Neural crest cell (in vitro differentiated cells): ENCODE measurements around the gene KRT24. TPM values are rescaled to one million over a fixed set of nuclear protein-coding genes. Genes with fewer than 3 reads are reported as not detected.

Experiments used
- DNase-seq: peaks from one replicate; pipeline ENCODE4 v3.0.0; 2021; ENCODE audit warnings: low read depth, mixed read lengths, low spot score
- H3K27ac Mint-ChIP-seq: one replicate; pipeline ENCODE4 v1.8.0; 2021; ENCODE audit warnings: mild to moderate bottlenecking, mixed read lengths; ENCODE audit not compliant: unreplicated experiment
- H3K27me3 Mint-ChIP-seq: 2 replicates; pipeline ENCODE4 v1.8.0; 2021; ENCODE audit warnings: low read depth, mild to moderate bottlenecking, mixed read lengths
- H3K36me3 Mint-ChIP-seq: 2 replicates; pipeline ENCODE4 v1.8.0; 2021; ENCODE audit warnings: low read depth, mild to moderate bottlenecking, mixed read lengths
- H3K4me1 Mint-ChIP-seq: 2 replicates; pipeline ENCODE4 v1.8.0; 2021; ENCODE audit warnings: mixed read lengths
- H3K4me3 Mint-ChIP-seq: one replicate; pipeline ENCODE4 v1.8.0; 2021; ENCODE audit warnings: mild to moderate bottlenecking, mixed read lengths
- H3K9me3 Mint-ChIP-seq: 2 replicates; pipeline ENCODE4 v1.8.0; 2021; ENCODE audit warnings: mixed read lengths
- total RNA-seq: library from RNA; stranded (reverse); gene quantifications from 2 replicates; pipeline ENCODE4 v1.2.1, GENCODE V29; 2021
- TF ChIP-seq, protein P1 (sequence below): fragments of 200-600 bp; sonication (generic); conservative IDR thresholded peaks from 2 replicates; pipeline ENCODE4 v1.5.0; 2021; ENCODE audit warnings: antibody characterized with exemption, mild to moderate bottlenecking

Gene KRT24
- total RNA-seq, 1 donor from 2014 or later, result not detected

DNA sequence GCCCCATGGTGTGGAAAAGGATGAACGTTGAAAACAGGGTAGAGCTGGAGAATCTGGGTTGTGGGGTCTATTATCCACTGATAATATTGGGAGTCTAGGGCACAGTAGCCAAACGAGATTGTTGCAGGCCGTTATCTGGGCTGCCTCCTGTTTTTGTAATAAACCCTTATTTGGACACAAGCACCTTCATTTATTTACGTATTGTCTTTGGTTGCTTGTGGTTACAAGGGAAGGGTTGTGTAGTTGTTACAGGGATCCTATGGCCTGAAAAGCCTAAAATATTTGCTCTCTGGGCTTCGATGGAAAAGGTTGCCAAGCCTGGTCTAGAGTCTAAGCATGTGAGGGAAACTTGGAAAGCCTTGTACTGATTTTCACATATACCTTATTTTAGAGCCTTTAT lies 51.6 kb downstream of the KRT24 start:
- no peak overlapping the region for H3K27ac Mint-ChIP-seq
- H3K9me3 Mint-ChIP-seq, result no peaks in the 10 kb centered on the region
- TF ChIP-seq, protein P1, sequence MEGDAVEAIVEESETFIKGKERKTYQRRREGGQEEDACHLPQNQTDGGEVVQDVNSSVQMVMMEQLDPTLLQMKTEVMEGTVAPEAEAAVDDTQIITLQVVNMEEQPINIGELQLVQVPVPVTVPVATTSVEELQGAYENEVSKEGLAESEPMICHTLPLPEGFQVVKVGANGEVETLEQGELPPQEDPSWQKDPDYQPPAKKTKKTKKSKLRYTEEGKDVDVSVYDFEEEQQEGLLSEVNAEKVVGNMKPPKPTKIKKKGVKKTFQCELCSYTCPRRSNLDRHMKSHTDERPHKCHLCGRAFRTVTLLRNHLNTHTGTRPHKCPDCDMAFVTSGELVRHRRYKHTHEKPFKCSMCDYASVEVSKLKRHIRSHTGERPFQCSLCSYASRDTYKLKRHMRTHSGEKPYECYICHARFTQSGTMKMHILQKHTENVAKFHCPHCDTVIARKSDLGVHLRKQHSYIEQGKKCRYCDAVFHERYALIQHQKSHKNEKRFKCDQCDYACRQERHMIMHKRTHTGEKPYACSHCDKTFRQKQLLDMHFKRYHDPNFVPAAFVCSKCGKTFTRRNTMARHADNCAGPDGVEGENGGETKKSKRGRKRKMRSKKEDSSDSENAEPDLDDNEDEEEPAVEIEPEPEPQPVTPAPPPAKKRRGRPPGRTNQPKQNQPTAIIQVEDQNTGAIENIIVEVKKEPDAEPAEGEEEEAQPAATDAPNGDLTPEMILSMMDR, result no peak

DNA sequence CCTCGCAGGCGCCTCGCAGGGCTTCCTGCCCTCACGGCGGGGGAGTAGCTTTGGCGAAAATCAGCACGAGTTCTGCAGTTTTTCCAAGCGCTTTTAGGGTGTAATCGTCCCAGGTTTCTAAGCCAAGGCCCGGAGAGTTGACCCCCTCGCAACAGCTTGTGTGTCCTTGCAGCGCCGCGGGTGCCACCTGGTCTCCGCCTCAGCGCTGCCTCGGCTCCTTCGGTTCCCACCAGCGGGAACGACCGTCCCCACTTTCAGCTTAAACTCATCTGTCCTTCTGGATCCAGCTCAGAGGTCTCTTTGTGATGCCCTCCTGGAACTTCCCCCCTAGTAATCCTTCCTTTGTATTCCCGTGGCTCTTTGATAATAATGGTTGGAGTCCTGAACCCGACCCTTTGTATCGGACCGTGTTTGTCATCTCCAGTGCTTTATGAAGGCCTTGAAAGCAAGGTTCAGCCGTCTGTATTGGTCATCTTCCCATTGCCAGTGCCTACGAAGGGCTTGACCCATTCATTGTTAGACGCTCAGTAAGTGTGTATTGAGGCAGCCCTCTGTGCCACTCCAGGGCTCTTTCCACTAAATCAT lies 55.1 kb downstream of the KRT24 start:
- peak; percentile 10 for DNase-seq
- no peaks in the 10 kb centered on the region for H3K27me3 Mint-ChIP-seq

More for the DNA sequence above, 51.6 kb downstream of the KRT24 start:
- no peaks in the 10 kb centered on the region for H3K36me3 Mint-ChIP-seq
- DNase-seq, result no peak
- H3K27me3 Mint-ChIP-seq, result peaks cover 7% of the 10 kb centered on the region
- peaks cover 13% of the 10 kb centered on the region for H3K4me1 Mint-ChIP-seq
- peak overlapping the region; percentile 3 for H3K4me3 Mint-ChIP-seq

More for the DNA sequence above, 55.1 kb downstream of the KRT24 start:
- Mint-ChIP-seq H3K4me3 (peak overlapping the region; percentile 91), H3K9me3 (no peaks in the 10 kb centered on the region), H3K36me3 (peaks cover 5% of the 10 kb centered on the region), H3K4me1 (peaks cover 40% of the 10 kb centered on the region), H3K27ac (peak overlapping the region; percentile 99)
- TF ChIP-seq, protein P1, result no peak

Other genes starting within 250 kb of the KRT24 start
- gene TNS4, start 202.1 kb downstream of the KRT24 start, total RNA-seq, result not detected in 2 replicates
- 0.32 and 0.33 TPM in 2 replicates for gene CCR7, start 138.3 kb downstream of the KRT24 start, total RNA-seq
- gene SMARCE1, start 55.9 kb downstream of the KRT24 start, total RNA-seq, result 205 and 240 TPM in 2 replicates
- gene KRT222, start 38.6 kb downstream of the KRT24 start, total RNA-seq, result 0.23 TPM in 1 of 2 replicates, not detected in the other
- not detected in 2 replicates for gene KRT25, start 51.6 kb upstream of the KRT24 start, total RNA-seq
- not detected in 2 replicates for gene KRT26, start 68.4 kb upstream of the KRT24 start, total RNA-seq
- not detected in 2 replicates for gene KRT27, start 78.8 kb upstream of the KRT24 start, total RNA-seq
- gene KRT28, start 96.2 kb upstream of the KRT24 start, total RNA-seq, result not detected in 2 replicates
- 33.2 and 39.1 TPM in 2 replicates for gene KRT10, start 118.9 kb upstream of the KRT24 start, total RNA-seq
- not detected in 2 replicates for gene KRT12, start 163.5 kb upstream of the KRT24 start, total RNA-seq
- gene KRT20, start 181.5 kb upstream of the KRT24 start, total RNA-seq, result not detected in 2 replicates
- not detected in 2 replicates for gene KRT23, start 233.9 kb upstream of the KRT24 start, total RNA-seq